Endothelial cell of umbilical vein (primary cell): ENCODE measurements around the gene DPF3. TPM values are rescaled to one million over a fixed set of nuclear protein-coding genes. Genes with fewer than 3 reads are reported as not detected.

Experiments
- BruUV-seq: library from RNA; stranded (reverse); fragments of 400-500 nt; replicated peaks from 2 replicates; lab custom pipeline; 2021; lab: Mats Ljungman, UMichigan
- CTCF ChIA-PET: fragments of 300-600, 350-600 bp; sonication (Branson Sonifier 250); formaldehyde crosslinking; loops from one replicate; lab custom pipeline; 2021; ENCODE audit warnings: antibody characterized with exemption, inconsistent platforms; lab: Charles Lee
- POLR2A ChIA-PET: fragments of 300-600, 350-600 bp; sonication (Branson Sonifier 250); formaldehyde crosslinking; loops from one replicate; lab custom pipeline; 2021; ENCODE audit warnings: antibody characterized with exemption, inconsistent platforms; lab: Charles Lee
- DNase-seq: peaks from one replicate; pipeline ENCODE4 v3.0.0-alpha.2; 2011; ENCODE audit warnings: low read depth, low spot score
- FAIRE-seq: peaks from 2 replicates; lab custom pipeline; 2011; peaks lifted over from hg19 to GRCh38; lab: Jason Lieb, UNC
- H2AFZ ChIP-seq: 2 replicates; pipeline ENCODE4 v1.6.0; 2012; ENCODE audit warnings: low read depth, low read length, control low read depth, inconsistent platforms
- H3K27ac ChIP-seq: 2 replicates; pipeline ENCODE4 v1.5.1; 2011; ENCODE audit warnings: low read depth, mild to moderate bottlenecking, control low read depth, low read length, moderate library complexity; ENCODE audit not compliant: insufficient read depth
- H3K27me3 ChIP-seq, 2 experiments: 2 replicates each; pipeline versions ENCODE4 v1.6.0 to v1.6.1; 2011; ENCODE audit warnings: low read length in 2 of 2, mixed read lengths in 1 of 2; ENCODE audit not compliant: control insufficient read depth in 2 of 2, insufficient read depth in 2 of 2
- H3K36me3 ChIP-seq, 2 experiments: 2 replicates in 1 of 2; 3 replicates in 1 of 2; pipeline ENCODE4 v1.5.1; 2011; ENCODE audit warnings: low read length in 2 of 2, mild to moderate bottlenecking in 1 of 2, moderate library complexity in 1 of 2; ENCODE audit not compliant: control insufficient read depth in 2 of 2, insufficient read depth in 2 of 2; ENCODE audit errors: extremely low read depth in 1 of 2
- H3K4me1 ChIP-seq: 3 replicates; pipeline ENCODE4 v1.5.1; 2011; ENCODE audit warnings: mild to moderate bottlenecking, low read length; ENCODE audit not compliant: control insufficient read depth, insufficient read depth; ENCODE audit errors: extremely low read depth
- H3K4me2 ChIP-seq: 2 replicates; pipeline ENCODE4 v1.6.1; 2011; ENCODE audit warnings: low read length, control low read depth, mixed read lengths; ENCODE audit not compliant: insufficient read depth
- H3K4me3 ChIP-seq, 3 experiments: fragments of 200-600 bp in 1 of 3; sonication (generic), shearing (Covaris generic) in 1 of 3; replicated peaks in 1 of 3; 2 replicates each; pipeline ENCODE4 v1.5.1; 2011 to 2016; ENCODE audit warnings: control low read depth in 3 of 3, low read length in 3 of 3, mild to moderate bottlenecking in 2 of 3, inconsistent platforms in 1 of 3, low read depth in 1 of 3, moderate library complexity in 1 of 3; ENCODE audit not compliant: insufficient read depth in 1 of 3
- H3K79me2 ChIP-seq: 2 replicates; pipeline ENCODE4 v1.6.0; 2012; ENCODE audit warnings: low read length, inconsistent platforms; ENCODE audit not compliant: control insufficient read depth, insufficient read depth
- H3K9ac ChIP-seq: replicated peaks from 2 replicates; pipeline ENCODE3; 2011; ENCODE audit warnings: low read length, control low read depth; ENCODE audit not compliant: insufficient read depth; ENCODE audit errors: extremely low read depth
- H3K9me1 ChIP-seq: replicated peaks from 3 replicates; pipeline ENCODE4 v1.6.0; 2011; ENCODE audit warnings: mild to moderate bottlenecking, low read length; ENCODE audit not compliant: control insufficient read depth, insufficient read depth; ENCODE audit errors: extremely low read depth
- H3K9me3 ChIP-seq: replicated peaks from 2 replicates; pipeline ENCODE4 v1.5.1; 2012; ENCODE audit warnings: low read length, inconsistent platforms; ENCODE audit not compliant: control insufficient read depth, insufficient read depth
- H4K20me1 ChIP-seq: replicated peaks from 2 replicates; pipeline ENCODE3; 2011; ENCODE audit warnings: mild to moderate bottlenecking, low read length; ENCODE audit not compliant: control insufficient read depth, insufficient read depth; ENCODE audit errors: extremely low read depth
- EZH2 ChIP-seq: IDR thresholded peaks from 2 replicates; pipeline ENCODE4 v1.6.1; 2012; ENCODE audit warnings: borderline replicate concordance, low read depth, mild to moderate bottlenecking, moderate library complexity, low read length, inconsistent platforms; ENCODE audit not compliant: severe bottlenecking
- FOS ChIP-seq: IDR thresholded peaks from 2 replicates; pipeline ENCODE4 v1.6.1; 2011; ENCODE audit warnings: mild to moderate bottlenecking, low read length, moderate library complexity, borderline replicate concordance; ENCODE audit not compliant: insufficient read depth
- GATA2 ChIP-seq: IDR thresholded peaks from 2 replicates; pipeline ENCODE4 v1.7.0; 2011; ENCODE audit warnings: low read depth, mild to moderate bottlenecking, moderate library complexity, mixed read lengths, low read length; ENCODE audit not compliant: insufficient read length, insufficient read depth
- JUN ChIP-seq: IDR thresholded peaks from 2 replicates; pipeline ENCODE4 v1.6.1; 2011; ENCODE audit warnings: borderline replicate concordance, low read depth; ENCODE audit not compliant: insufficient read length, insufficient read depth
- MYC ChIP-seq: IDR thresholded peaks from one replicate; pipeline ENCODE4 v1.6.1; 2011; ENCODE audit warnings: mild to moderate bottlenecking, low read depth, low read length
- POLR2A ChIP-seq: IDR thresholded peaks from 2 replicates; pipeline ENCODE4 v1.6.1; 2012; ENCODE audit warnings: low read depth, mild to moderate bottlenecking, control low read depth, low read length
- POLR2AphosphoS5 ChIP-seq: IDR thresholded peaks from 2 replicates; pipeline ENCODE4 v1.6.1; 2012; ENCODE audit warnings: low read depth, mild to moderate bottlenecking, control low read depth, low read length, moderate library complexity; ENCODE audit not compliant: insufficient read depth
- dilution Hi-C: fragments of 300-500 bp; cut with MboI; formaldehyde crosslinking; loops from one replicate; pipeline ENCODE4 v1.15.0; 2019; ENCODE audit warnings: low sequenced_read_pairs; ENCODE audit not compliant: extremely low pct_ligation_motif_present
- intact Hi-C: fragments of 100-400 bp; cut with micrococcal nuclease; formaldehyde crosslinking; loops from one replicate; pipeline ENCODE4 v1.10.0; 2022
- polyA plus RNA-seq, 4 experiments: library from polyadenylated mRNA; depleted of rRNA in 3 of 4; stranded (reverse) in 3 of 4; unstranded in 1 of 4; fragments of >200 nt; gene quantifications; 2 replicates each; pipeline versions ENCODE4 v1.2.1 to v1.2.3, GENCODE V29; 2011 to 2012; ENCODE audit warnings: missing spikeins in 1 of 4
- total RNA-seq: library from RNA; stranded (reverse); gene quantifications from 2 replicates; pipeline ENCODE4 v1.2.3, GENCODE V29; 2021
- TF ChIP-seq, protein P1 (sequence below), 2 donors: IDR thresholded peaks; 1 replicate in 1 of 2; 2 replicates in 1 of 2; pipeline ENCODE4 v1.5.1; 2011; ENCODE audit warnings: low read length in 2 of 2, mild to moderate bottlenecking in 2 of 2, moderate library complexity in 2 of 2, control low read depth in 1 of 2, inconsistent platforms in 1 of 2, low read depth in 1 of 2; ENCODE audit not compliant: insufficient read depth in 1 of 2; ENCODE audit errors: extremely low read depth in 1 of 2
- TF ChIP-seq, protein P2 (sequence below): IDR thresholded peaks from 2 replicates; pipeline ENCODE4 v1.6.1; 2011; ENCODE audit not compliant: insufficient read depth, insufficient read length

The DPF3 gene
- total and polyA plus RNA-seq, 2 donors (not counting 3 experiments of a cell fraction or from before 2014, with no cell fraction given) = 2.4 to 3.5 TPM

DNA sequence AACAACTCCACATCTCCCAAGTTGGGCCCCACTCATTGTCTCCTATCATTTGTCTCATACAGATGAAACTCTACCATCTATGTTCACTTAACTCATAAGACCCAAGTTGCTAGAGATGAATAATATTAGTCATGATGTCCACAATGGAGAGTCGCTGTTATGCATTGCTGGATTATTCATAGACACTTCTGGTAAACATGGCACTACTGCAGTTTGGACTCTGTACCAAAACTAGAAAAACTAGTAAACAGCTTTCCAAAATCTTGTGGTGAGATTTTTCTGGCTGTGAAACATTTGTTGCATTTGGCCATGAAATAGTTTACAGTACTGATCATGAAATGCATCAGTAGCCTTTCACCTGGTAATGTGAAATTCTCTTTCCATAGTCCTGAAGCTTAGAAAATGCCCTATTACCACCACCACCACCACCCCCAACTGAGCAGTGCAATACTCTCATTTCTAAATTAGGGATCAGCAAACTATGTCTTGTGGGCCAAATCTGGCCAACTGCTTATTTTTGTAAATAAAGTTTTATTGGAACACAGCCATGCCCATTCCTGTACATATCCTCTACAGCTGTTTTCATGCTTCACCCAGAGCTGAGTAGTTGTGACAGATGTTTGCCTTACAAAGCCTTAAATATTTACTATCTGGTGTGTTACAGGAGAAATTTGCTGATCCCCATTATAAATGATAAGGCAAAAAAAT is 236.5 kb downstream of the DPF3 start:
- intact Hi-C loops (no loop called here), dilution Hi-C loops (no loop called here)
- peaks cover 4% of the 10 kb centered on the region for H3K4me1 ChIP-seq
- FAIRE-seq = no peak
- H3K9me3 ChIP-seq = no peaks in the 10 kb centered on the region
- H3K36me3 ChIP-seq = no peaks in the 10 kb centered on the region
- H2AFZ ChIP-seq = no peak overlapping the region
- H3K9me1 ChIP-seq = no peaks in the 10 kb centered on the region
- ChIA-PET CTCF (no interaction called here), POLR2A (no interaction called here)
- BruUV-seq = no TSS peak
- H3K4me3 ChIP-seq = no peak overlapping the region
- H3K9ac ChIP-seq = no peak overlapping the region
- no peak overlapping the region for H3K4me2 ChIP-seq
- no peak overlapping the region for H3K27ac ChIP-seq
- no peaks in the 10 kb centered on the region for H3K79me2 ChIP-seq
- no peaks in the 10 kb centered on the region for H4K20me1 ChIP-seq
- TF ChIP-seq FOS (no peak), POLR2AphosphoS5 (no peak), MYC (no peak), JUN (no peak), EZH2 (no peak), GATA2 (no peak), POLR2A (no peak)
- TF ChIP-seq, protein P1, sequence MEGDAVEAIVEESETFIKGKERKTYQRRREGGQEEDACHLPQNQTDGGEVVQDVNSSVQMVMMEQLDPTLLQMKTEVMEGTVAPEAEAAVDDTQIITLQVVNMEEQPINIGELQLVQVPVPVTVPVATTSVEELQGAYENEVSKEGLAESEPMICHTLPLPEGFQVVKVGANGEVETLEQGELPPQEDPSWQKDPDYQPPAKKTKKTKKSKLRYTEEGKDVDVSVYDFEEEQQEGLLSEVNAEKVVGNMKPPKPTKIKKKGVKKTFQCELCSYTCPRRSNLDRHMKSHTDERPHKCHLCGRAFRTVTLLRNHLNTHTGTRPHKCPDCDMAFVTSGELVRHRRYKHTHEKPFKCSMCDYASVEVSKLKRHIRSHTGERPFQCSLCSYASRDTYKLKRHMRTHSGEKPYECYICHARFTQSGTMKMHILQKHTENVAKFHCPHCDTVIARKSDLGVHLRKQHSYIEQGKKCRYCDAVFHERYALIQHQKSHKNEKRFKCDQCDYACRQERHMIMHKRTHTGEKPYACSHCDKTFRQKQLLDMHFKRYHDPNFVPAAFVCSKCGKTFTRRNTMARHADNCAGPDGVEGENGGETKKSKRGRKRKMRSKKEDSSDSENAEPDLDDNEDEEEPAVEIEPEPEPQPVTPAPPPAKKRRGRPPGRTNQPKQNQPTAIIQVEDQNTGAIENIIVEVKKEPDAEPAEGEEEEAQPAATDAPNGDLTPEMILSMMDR (IDR thresholded peaks at IDR 0.05; ENCODE audit: extremely low read depth in 1 of 2, insufficient read depth in 1 of 2, low read depth in 1 of 2, low read length in 2 of 2) = no peak
- TF ChIP-seq, protein P2, sequence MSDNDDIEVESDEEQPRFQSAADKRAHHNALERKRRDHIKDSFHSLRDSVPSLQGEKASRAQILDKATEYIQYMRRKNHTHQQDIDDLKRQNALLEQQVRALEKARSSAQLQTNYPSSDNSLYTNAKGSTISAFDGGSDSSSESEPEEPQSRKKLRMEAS = no peak
- no peaks in the 10 kb centered on the region for H3K27me3 ChIP-seq
- DNase-seq = no peak
